Mesenchymal stem cell (in vitro differentiated cells and primary cell): ENCODE results near the gene AHNAK.

Experiments used
- DNase-seq: peaks from one replicate; pipeline ENCODE4 v3.0.0-alpha.2; 2013
- H2AFZ ChIP-seq: one replicate; pipeline ENCODE4 v1.6.1; 2013; ENCODE audit warnings: low read depth, mild to moderate bottlenecking, control low read depth, inconsistent platforms, low read length, moderate library complexity
- H2AK5ac ChIP-seq: 2 replicates; pipeline ENCODE4 v1.6.1; 2013; ENCODE audit warnings: low read length, moderate library complexity, mild to moderate bottlenecking, inconsistent platforms; ENCODE audit not compliant: severe bottlenecking
- H2BK120ac ChIP-seq: one replicate; pipeline ENCODE4 v1.6.1; 2013; ENCODE audit warnings: low read depth, mild to moderate bottlenecking, inconsistent platforms, low read length, moderate library complexity
- H2BK12ac ChIP-seq, 2 experiments: one replicate each; pipeline ENCODE4 v1.6.1; 2013; ENCODE audit warnings: inconsistent platforms in 2 of 2, low read length in 2 of 2, mild to moderate bottlenecking in 2 of 2, moderate library complexity in 2 of 2, control low read depth in 1 of 2
- H2BK15ac ChIP-seq: one replicate; pipeline ENCODE4 v1.6.1; 2013; ENCODE audit warnings: mild to moderate bottlenecking, low read depth, inconsistent platforms; ENCODE audit not compliant: poor library complexity, severe bottlenecking
- H2BK5ac ChIP-seq: 2 replicates; pipeline ENCODE4 v1.6.1; 2013; ENCODE audit warnings: low read depth, mild to moderate bottlenecking, low read length, control low read depth, inconsistent platforms; ENCODE audit not compliant: poor library complexity, severe bottlenecking
- H3K14ac ChIP-seq, 2 experiments: one replicate each; pipeline ENCODE4 v1.6.1; 2013; ENCODE audit warnings: inconsistent platforms in 2 of 2, low read length in 2 of 2, control low read depth in 1 of 2, mild to moderate bottlenecking in 1 of 2, moderate library complexity in 1 of 2
- H3K18ac ChIP-seq, 2 experiments: one replicate each; pipeline ENCODE4 v1.6.1; 2013; ENCODE audit warnings: inconsistent platforms in 2 of 2, low read length in 2 of 2, control low read depth in 1 of 2, low read depth in 1 of 2, mild to moderate bottlenecking in 1 of 2
- H3K23ac ChIP-seq, 2 experiments: one replicate each; pipeline ENCODE4 v1.6.1; 2013; ENCODE audit warnings: inconsistent platforms in 2 of 2, low read length in 2 of 2, mild to moderate bottlenecking in 2 of 2, moderate library complexity in 2 of 2, control low read depth in 1 of 2
- H3K27ac ChIP-seq: 2 replicates; pipeline ENCODE4 v1.5.1; 2013; ENCODE audit warnings: mild to moderate bottlenecking, moderate library complexity, low read length, control low read depth, inconsistent platforms; ENCODE audit not compliant: poor library complexity, severe bottlenecking
- H3K27me3 ChIP-seq, 2 experiments: 2 replicates each; pipeline versions ENCODE4 v1.6.1 to v1.7.0; 2013; ENCODE audit warnings: low read length in 2 of 2, mild to moderate bottlenecking in 2 of 2, moderate library complexity in 2 of 2, control low read depth in 1 of 2, inconsistent platforms in 1 of 2; ENCODE audit not compliant: control insufficient read depth in 1 of 2, insufficient read depth in 1 of 2
- H3K36me3 ChIP-seq, 2 experiments: 2 replicates each; pipeline versions ENCODE4 v1.6.1 to v1.7.0; 2013; ENCODE audit warnings: low read length in 2 of 2, control low read depth in 1 of 2, inconsistent platforms in 1 of 2, low read depth in 1 of 2, mild to moderate bottlenecking in 1 of 2; ENCODE audit not compliant: insufficient read depth in 2 of 2, control insufficient read depth in 1 of 2
- H3K4ac ChIP-seq, 2 experiments: one replicate each; pipeline ENCODE4 v1.6.1; 2013; ENCODE audit warnings: inconsistent platforms in 2 of 2, low read length in 2 of 2, mild to moderate bottlenecking in 2 of 2, moderate library complexity in 2 of 2, control low read depth in 1 of 2, low read depth in 1 of 2
- H3K4me1 ChIP-seq: 2 replicates; pipeline ENCODE4 v1.6.1; 2013; ENCODE audit warnings: low read depth, low read length, control low read depth; ENCODE audit not compliant: control insufficient read depth, insufficient read depth
- H3K4me2 ChIP-seq: 2 replicates; pipeline ENCODE4 v1.6.1; 2013; ENCODE audit warnings: low read length, mild to moderate bottlenecking, inconsistent platforms; ENCODE audit not compliant: poor library complexity, severe bottlenecking
- H3K4me3 ChIP-seq, 2 experiments: 2 replicates each; pipeline versions ENCODE4 v1.5.1 to v1.7.0; 2013; ENCODE audit warnings: low read length in 2 of 2, mild to moderate bottlenecking in 2 of 2, control low read depth in 1 of 2, low read depth in 1 of 2; ENCODE audit not compliant: insufficient read depth in 1 of 2
- H3K79me1 ChIP-seq: replicated peaks from 2 replicates; pipeline ENCODE4 v1.6.1; 2013; ENCODE audit warnings: mild to moderate bottlenecking, control low read depth, low read length, inconsistent platforms; ENCODE audit not compliant: poor library complexity, severe bottlenecking
- H3K9ac ChIP-seq: 2 replicates; pipeline ENCODE4 v1.7.0; 2013; ENCODE audit warnings: mild to moderate bottlenecking, low read length, moderate library complexity
- H3K9me3 ChIP-seq: 2 replicates; pipeline ENCODE4 v1.7.0; 2013; ENCODE audit warnings: mild to moderate bottlenecking, low read length; ENCODE audit not compliant: control insufficient read depth
- H4K8ac ChIP-seq: one replicate; pipeline ENCODE4 v1.6.1; 2013; ENCODE audit warnings: inconsistent platforms, mild to moderate bottlenecking, low read length, moderate library complexity
- H4K91ac ChIP-seq: one replicate; pipeline ENCODE4 v1.6.1; 2013; ENCODE audit warnings: mild to moderate bottlenecking, low read length, inconsistent platforms
- whole genome bisulfite sequencing: methylation state at CpG from one replicate; pipeline ENCODE4 v1.1.7; 2013; ENCODE audit warnings: mixed read lengths; 5-methylcytosine and 5-hydroxymethylcytosine counted together

The AHNAK gene

GRCh38 chr11:62545437-62546243 is 966 bp downstream of the AHNAK start:
- H4K91ac ChIP-seq: peak overlapping the region; percentile 95
- peaks cover 11 to 39% of the 10 kb centered on the region in 2 experiments for H3K36me3 ChIP-seq
- H3K9ac ChIP-seq: peak overlapping the region; percentile 98
- peak overlapping the region; percentile 94 to 99 for H3K18ac ChIP-seq
- H3K27me3 ChIP-seq: no peaks in the 10 kb centered on the region
- H3K4me2 ChIP-seq: peak overlapping the region; percentile 64
- H3K4me1 ChIP-seq: peaks cover 33% of the 10 kb centered on the region
- H3K14ac ChIP-seq: peak overlapping the region in 1 of 2 experiments; percentile 98
- no peak overlapping the region for H2AFZ ChIP-seq
- H3K9me3 ChIP-seq: no peaks in the 10 kb centered on the region
- H2BK15ac ChIP-seq: peak overlapping the region; percentile 92
- H2AK5ac ChIP-seq: peak overlapping the region; percentile 14
- H2BK5ac ChIP-seq: peak overlapping the region; percentile 78
- peak overlapping the region in 1 of 2 experiments; percentile 99 for H3K23ac ChIP-seq
- H2BK120ac ChIP-seq: peak overlapping the region; percentile 86
- H3K4me3 ChIP-seq: peak overlapping the region; percentile 96 to 98
- H3K4ac ChIP-seq: peak overlapping the region; percentile 91 to 93
- H4K8ac ChIP-seq: peak overlapping the region; percentile 66
- H2BK12ac ChIP-seq: peak overlapping the region in 1 of 2 experiments; percentile 84
- DNase-seq: peak; percentile 91
- peak overlapping the region; percentile 96 for H3K27ac ChIP-seq
- H3K79me1 ChIP-seq: peaks cover 9% of the 10 kb centered on the region
- WGBS: under 1% methylated on average over 51 of the region's 59 CpGs

DNA sequence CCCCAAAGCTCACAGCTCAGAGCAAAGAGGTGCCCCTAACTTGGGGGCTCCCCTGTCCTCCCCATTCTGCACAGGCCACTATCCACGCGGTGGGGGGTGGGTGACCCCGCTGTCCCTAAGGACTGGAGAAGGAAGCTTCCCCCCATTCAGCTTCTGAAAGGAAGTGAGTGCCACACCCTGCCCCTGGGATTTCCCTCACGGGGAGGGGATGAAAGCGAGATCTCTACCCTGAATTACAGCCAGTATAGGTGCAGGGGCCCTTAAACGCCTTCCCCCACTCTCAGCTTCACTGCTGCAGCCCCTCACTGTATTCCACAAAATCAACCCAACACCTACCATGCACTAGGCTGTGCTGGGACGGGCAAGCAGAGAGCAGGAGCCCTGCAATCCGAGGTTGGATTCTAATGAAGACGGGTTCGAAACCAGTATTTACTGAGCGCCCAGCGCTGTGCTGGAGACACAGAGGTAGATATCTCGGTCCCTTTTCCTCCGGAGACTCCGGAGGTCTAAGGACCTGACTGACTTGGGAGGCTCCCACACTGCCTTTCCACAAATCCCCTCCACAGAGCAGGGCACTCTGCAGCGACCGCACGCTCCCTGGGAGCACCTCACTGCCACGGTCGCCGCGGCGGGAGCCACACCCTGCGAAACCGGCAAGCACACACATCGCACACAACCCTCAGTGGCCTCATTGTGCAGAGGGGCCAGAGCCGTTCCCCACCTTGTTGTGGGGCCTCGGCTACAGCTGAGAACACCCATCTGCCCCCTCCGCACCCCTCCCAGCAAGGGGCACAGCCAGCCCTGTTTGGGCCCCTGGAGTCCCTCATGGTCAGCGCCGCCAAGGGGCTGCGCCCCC is 1.8 kb downstream of the AHNAK start:
- Histone ChIP-seq H3K4me3 (peak overlapping the region; percentile 96 to 98), H3K79me1 (peaks cover 6% of the 10 kb centered on the region), H2BK5ac (peak overlapping the region; percentile 50), H3K23ac (peak overlapping the region in 1 of 2 experiments; percentile 80), H2BK15ac (no peak overlapping the region), H2BK12ac (peak overlapping the region in 1 of 2 experiments; percentile 54), H3K27ac (peak overlapping the region; percentile 84), H3K36me3 (peaks cover 11 to 41% of the 10 kb centered on the region in 2 experiments), H3K27me3 (no peaks in the 10 kb centered on the region), H2BK120ac (no peak overlapping the region), H3K4ac (peak overlapping the region; percentile 27 to 91), H3K4me2 (peak overlapping the region; percentile 64), H4K91ac (peak overlapping the region; percentile 94), H2AFZ (no peak overlapping the region), H2AK5ac (peak overlapping the region; percentile 53), H4K8ac (peak overlapping the region; percentile 10), H3K14ac (peak overlapping the region in 1 of 2 experiments; percentile 98), H3K4me1 (peaks cover 39% of the 10 kb centered on the region), H3K18ac (peak overlapping the region; percentile 94 to 95), H3K9ac (peak overlapping the region; percentile 98), H3K9me3 (no peaks in the 10 kb centered on the region)
- WGBS: under 1% methylated on average over 32 of the region's 32 CpGs
- DNase-seq: peak; percentile 40

DNA sequence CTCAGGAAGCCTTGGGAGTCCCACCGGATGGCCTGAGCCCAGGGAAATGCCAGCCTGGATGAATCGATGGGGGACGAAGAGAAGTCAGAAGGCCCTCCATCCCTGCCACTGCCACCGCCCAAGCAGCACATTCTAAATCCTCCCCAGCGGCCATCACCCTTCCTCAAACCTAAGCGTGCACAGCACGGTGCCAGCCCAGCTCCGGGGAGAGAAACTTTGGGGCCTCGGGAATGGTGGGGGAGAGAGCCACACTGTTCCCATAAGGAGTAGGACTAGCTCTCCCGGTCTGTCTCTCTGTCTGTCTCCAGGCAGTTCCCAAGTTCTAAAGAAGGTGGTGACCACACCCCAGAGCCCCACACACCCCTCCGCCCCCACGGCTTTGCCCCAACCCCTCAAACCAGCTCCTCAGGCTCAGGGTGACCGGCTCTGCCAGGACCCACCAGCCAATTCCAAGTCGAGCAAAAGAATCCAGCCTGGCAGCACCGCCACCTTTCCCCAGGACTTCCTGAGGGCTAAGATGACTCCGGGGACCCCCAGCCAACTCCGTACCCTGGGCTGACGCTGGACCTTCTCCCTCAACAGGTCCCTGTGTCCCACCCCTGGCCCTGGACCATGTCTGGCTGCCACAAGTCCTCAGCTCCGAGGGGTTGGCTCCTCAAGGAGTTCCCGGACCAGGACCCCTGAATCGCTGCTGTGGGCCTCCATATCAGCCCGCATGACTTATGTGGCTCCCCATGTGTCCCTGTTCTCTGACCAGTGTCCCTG is 2.7 kb downstream of the AHNAK start:
- Histone ChIP-seq H3K14ac (peak overlapping the region in 1 of 2 experiments; percentile 98), H3K4me2 (peak overlapping the region; percentile 64), H3K4me3 (peak overlapping the region; percentile 96 to 98), H3K9me3 (no peaks in the 10 kb centered on the region), H2BK5ac (peak overlapping the region; percentile 50), H3K27me3 (no peaks in the 10 kb centered on the region), H2BK120ac (peak overlapping the region; percentile 12), H3K79me1 (no peaks in the 10 kb centered on the region), H3K23ac (peak overlapping the region in 1 of 2 experiments; percentile 80), H3K9ac (peak overlapping the region; percentile 98), H3K27ac (peak overlapping the region; percentile 84), H3K18ac (peak overlapping the region; percentile 94 to 95), H4K8ac (no peak overlapping the region), H3K4ac (peak overlapping the region; percentile 71 to 91), H2AK5ac (peak overlapping the region; percentile 53), H2BK12ac (peak overlapping the region in 1 of 2 experiments; percentile 39), H2AFZ (no peak overlapping the region), H3K36me3 (peaks cover 12 to 41% of the 10 kb centered on the region in 2 experiments), H4K91ac (peak overlapping the region; percentile 77), H2BK15ac (peak overlapping the region; percentile 68), H3K4me1 (peaks cover 42% of the 10 kb centered on the region)
- 22% methylated on average over 20 of the region's 22 CpGs for WGBS
- peak; percentile 23 for DNase-seq
